HS-27A (cell line): ENCODE data around the gene LRRC73.
"Not testable (repeated sequence)": the region's sequence is repeated elsewhere in the genome, so short reads cannot be mapped to it uniquely, and the experiment has no call there.

Experiments
- DNase-seq: peaks from one replicate; pipeline ENCODE4 v3.0.0-alpha.2; 2012; ENCODE audit warnings: low read depth, missing footprints

Gene LRRC73

GRCh38 chr6:43492673-43493072, 17.5 kb downstream of the LRRC73 start:
- DNase-seq = no peak

GRCh38 chr6:43491750-43492661, 18.1 kb downstream of the LRRC73 start:
- peak; percentile 65 for DNase-seq

GRCh38 chr6:43490523-43490939, 19.6 kb downstream of the LRRC73 start:
- DNase-seq = no peak

GRCh38 chr6:43489277-43490072, 20.7 kb downstream of the LRRC73 start:
- DNase-seq = no peak

GRCh38 chr6:43488667-43489276, 21.4 kb downstream of the LRRC73 start:
- DNase-seq = no peak

GRCh38 chr6:43481591-43482236, 28.4 kb downstream of the LRRC73 start:
- no peak for DNase-seq

GRCh38 chr6:43481075-43481474, 29.1 kb downstream of the LRRC73 start:
- no peak for DNase-seq

- no peak for DNase-seq
Observed at GRCh38 chr6:43478008-43478372, 32.2 kb downstream of the LRRC73 start.

GRCh38 chr6:43477235-43478007, 32.7 kb downstream of the LRRC73 start, which contains the start of gene TJAP1:
Gene TJAP1 (plus strand): TSS chr6:43477570. CDS start chr6:43499002, 21,432 bp downstream.
- peak; percentile 70 for DNase-seq

- no peak for DNase-seq
Observed at GRCh38 chr6:43476746-43477145, 33.4 kb downstream of the LRRC73 start.

GRCh38 chr6:43475516-43475915, 34.6 kb downstream of the LRRC73 start:
- DNase-seq = no peak

- DNase-seq = no peak
Observed at GRCh38 chr6:43472515-43472914, 37.6 kb downstream of the LRRC73 start.

- no peak for DNase-seq
Observed at GRCh38 chr6:43471399-43471798, 38.7 kb downstream of the LRRC73 start.

- no peak for DNase-seq
Observed at GRCh38 chr6:43469947-43470346, 40.2 kb downstream of the LRRC73 start.

- DNase-seq = no peak
Observed at GRCh38 chr6:43468748-43469681, 41.1 kb downstream of the LRRC73 start.

GRCh38 chr6:43468240-43468639, 41.9 kb downstream of the LRRC73 start:
- no peak for DNase-seq

GRCh38 chr6:43467752-43468151, 42.4 kb downstream of the LRRC73 start:
- DNase-seq = no peak

GRCh38 chr6:43467265-43467664, 42.9 kb downstream of the LRRC73 start:
- not testable (repeated sequence) for DNase-seq

GRCh38 chr6:43465948-43466347, 44.2 kb downstream of the LRRC73 start:
- no peak for DNase-seq

GRCh38 chr6:43464337-43464736, 45.8 kb downstream of the LRRC73 start:
- DNase-seq = no peak
